HepG2 (cell line): ENCODE data around the gene DHX29. TPM values are rescaled to one million over a fixed set of nuclear protein-coding genes. Genes with fewer than 3 reads are reported as not detected.

Experiments
- ELK4 ChIP-seq: sonication (generic); formaldehyde crosslinking; IDR thresholded peaks from 2 replicates; pipeline ENCODE4 v1.9.0; 2021; ENCODE audit warnings: missing genetic modification reagents, borderline replicate concordance
- ETV5 ChIP-seq: IDR thresholded peaks from 2 replicates; pipeline ENCODE4 v1.6.1; 2018; ENCODE audit warnings: missing biosample characterization, missing genetic modification reagents, inconsistent platforms, borderline replicate concordance
- GMEB1 ChIP-seq: sonication (generic); formaldehyde crosslinking; IDR thresholded peaks from 2 replicates; pipeline ENCODE4 v1.5.1; 2020; ENCODE audit warnings: missing genetic modification reagents, mild to moderate bottlenecking, borderline replicate concordance
- HINFP ChIP-seq: sonication (generic); formaldehyde crosslinking; IDR thresholded peaks from 2 replicates; pipeline ENCODE4 v1.4.0; 2020; ENCODE audit warnings: low read depth, mild to moderate bottlenecking, missing genetic modification reagents
- KLF16 ChIP-seq, 2 experiments: sonication (generic) in 1 of 2; formaldehyde crosslinking in 1 of 2; IDR thresholded peaks; 2 replicates each; pipeline versions ENCODE4 v1.6.1 to v1.8.0; 2016 to 2023; ENCODE audit warnings: missing genetic modification reagents in 2 of 2, missing compliant biosample characterization in 1 of 2
- MTF2 ChIP-seq: sonication (generic); formaldehyde crosslinking; IDR thresholded peaks from 2 replicates; pipeline ENCODE4 v1.5.0; 2020; ENCODE audit warnings: missing genetic modification reagents, borderline replicate concordance
- NR3C1 ChIP-seq: sonication (generic); formaldehyde crosslinking; IDR thresholded peaks from 2 replicates; pipeline ENCODE4 v1.4.0; 2020; ENCODE audit warnings: missing genetic modification reagents
- SP140L ChIP-seq: sonication (generic); formaldehyde crosslinking; IDR thresholded peaks from 2 replicates; pipeline ENCODE4 v1.4.0; 2020; ENCODE audit warnings: missing genetic modification reagents, borderline replicate concordance
- TBP ChIP-seq: sonication (generic); formaldehyde crosslinking; IDR thresholded peaks from 2 replicates; pipeline ENCODE4 v1.5.0; 2020; ENCODE audit warnings: missing genetic modification reagents
- U2AF2 ChIP-seq: fragments of 200-400 bp; formaldehyde crosslinking; IDR thresholded peaks from 2 replicates; pipeline ENCODE4 v1.6.1; 2017; ENCODE audit warnings: low read depth, mild to moderate bottlenecking, low read length
- ZNF383 ChIP-seq: sonication (generic); formaldehyde crosslinking; IDR thresholded peaks from 2 replicates; pipeline ENCODE4 v1.4.0; 2020; ENCODE audit warnings: missing genetic modification reagents, mild to moderate bottlenecking, borderline replicate concordance
- ZNF574 ChIP-seq: sonication (generic); formaldehyde crosslinking; IDR thresholded peaks from 2 replicates; pipeline ENCODE4 v1.4.0; 2020; ENCODE audit warnings: missing genetic modification reagents
- ZNF800 ChIP-seq: sonication (generic); formaldehyde crosslinking; IDR thresholded peaks from 2 replicates; pipeline ENCODE4 v1.4.0; 2020; ENCODE audit warnings: missing genetic modification reagents
- ZXDC ChIP-seq: sonication (generic); formaldehyde crosslinking; IDR thresholded peaks from 2 replicates; pipeline ENCODE4 v1.5.0; 2020; ENCODE audit warnings: mild to moderate bottlenecking, missing genetic modification reagents
- polyA plus RNA-seq, 8 experiments: library from polyadenylated mRNA; depleted of rRNA in 3 of 8; stranded (reverse) in 7 of 8; unstranded in 1 of 8; fragments of >200 nt; fragmentation: Illumina TruSeq in 4 of 8; extraction: Trizol in 4 of 8; gene quantifications; 2 replicates each; pipeline versions ENCODE4 v1.2.1 to v1.2.3, GENCODE V29; 2011 to 2016; ENCODE audit warnings: low read depth in 4 of 8, missing spikeins in 1 of 8, mixed read lengths in 1 of 8; ENCODE audit not compliant: insufficient read depth in 1 of 8
- total RNA-seq, 5 experiments: library from RNA; depleted of rRNA; stranded (reverse); fragments of >200 nt; fragmentation: Illumina TruSeq; extraction: Trizol; gene quantifications; 2 replicates each; pipeline ENCODE4 v1.2.3, GENCODE V29; 2016; ENCODE audit warnings: low read depth in 1 of 5

The DHX29 gene
- total and polyA plus RNA-seq, 2 of the 13 experiments (the other 11 are each of a cell fraction or from before 2014, with no cell fraction given): 1.9 to 22.0 TPM

GRCh38 chr5:55226027-55226933, 81.2 kb downstream of the DHX29 start (continued):
- no peak for TF ChIP-seq ZXDC (CRISPR knock-in tag)
- TF ChIP-seq TBP (CRISPR knock-in tag): no peak
- TF ChIP-seq NR3C1: no peak
- no peak for TF ChIP-seq ELK4
- no peak for TF ChIP-seq SP140L
- TF ChIP-seq ZNF383 (CRISPR knock-in tag): no peak
- TF ChIP-seq MTF2 (CRISPR knock-in tag): peak; percentile 58; the same call in 1 of the 2 replicates
- no peak for TF ChIP-seq ETV5 (CRISPR knock-in tag)
- peak; percentile 81; the same call in 1 of the 2 replicates for TF ChIP-seq ZNF800 (CRISPR knock-in tag)
- TF ChIP-seq U2AF2: no peak
- TF ChIP-seq ZNF574 (CRISPR knock-in tag): no peak
- TF ChIP-seq GMEB1 (CRISPR knock-in tag): 0 out of 2 replicates have a peak, but pooled peaks have one; percentile 34
- no peak for TF ChIP-seq HINFP (CRISPR knock-in tag)
- no peak for TF ChIP-seq KLF16 (CRISPR knock-in tag; IDR thresholded peaks at IDR 0.05)
